GM12878 (cell line): Measurements from ENCODE around the gene BICC1. TPM values are rescaled to one million over a fixed set of nuclear protein-coding genes. Genes with fewer than 3 reads are reported as not detected.

Experiments
- ATAC-seq: fragments of 200-7000 bp; cut with Tn5 transposase; 3 replicates; pipeline ENCODE4 v1.9.1; 2020; ENCODE audit warnings: mild to moderate bottlenecking, moderate library complexity
- BruUV-seq: library from RNA; stranded (reverse); fragments of 400-500 nt; replicated peaks from 2 replicates; lab custom pipeline; 2021; lab: Mats Ljungman, UMichigan
- CTCF ChIA-PET: fragments of 300-600 bp; sonication (Branson Sonifier 250); formaldehyde crosslinking; extraction: SDS; loops from one replicate; lab custom pipeline; 2021; ENCODE audit warnings: inconsistent platforms; lab: Yijun Ruan, JAX
- POLR2A ChIA-PET: fragments of 350-600 bp; formaldehyde crosslinking; extraction: SDS; loops from one replicate; lab custom pipeline; 2021; ENCODE audit warnings: inconsistent platforms; lab: Charles Lee
- RAD21 ChIA-PET: fragments of 300-600 bp; sonication (Branson Sonifier 250); formaldehyde crosslinking; loops from one replicate; lab custom pipeline; 2023; ENCODE audit warnings: antibody characterized with exemption; ENCODE audit not compliant: unreplicated experiment; lab: Charles Lee
- SMC1A ChIA-PET: fragments of 300-600 bp; sonication (Branson Sonifier 250); formaldehyde crosslinking; loops from one replicate; lab custom pipeline; 2023; ENCODE audit not compliant: unreplicated experiment, uncharacterized antibody; lab: Charles Lee
- DNase-seq: peaks from one replicate; pipeline ENCODE4 v3.0.0-alpha.2; 2011; ENCODE audit warnings: low read depth, low spot score
- FAIRE-seq: peaks from 3 replicates; lab custom pipeline; 2011; peaks lifted over from hg19 to GRCh38; lab: Jason Lieb, UNC
- H2AFZ ChIP-seq: 2 replicates; pipeline ENCODE4 v1.6.0; 2011; ENCODE audit warnings: low read depth, low read length, control low read depth; ENCODE audit not compliant: control insufficient read depth
- H3K27ac ChIP-seq: 2 replicates; pipeline ENCODE4 v1.5.1; 2011; ENCODE audit warnings: control low read depth; ENCODE audit not compliant: control insufficient read depth, insufficient read depth
- H3K27me3 ChIP-seq, 2 experiments: replicated peaks in 1 of 2; 2 replicates each; pipeline versions ENCODE4 v1.6.0 to v1.6.1; 2011; ENCODE audit warnings: low read length in 1 of 2; ENCODE audit not compliant: control insufficient read depth in 2 of 2, insufficient read depth in 2 of 2
- H3K36me3 ChIP-seq, 2 experiments: 2 replicates each; pipeline ENCODE4 v1.5.1; 2011; ENCODE audit warnings: low read length in 1 of 2; ENCODE audit not compliant: control insufficient read depth in 2 of 2, insufficient read depth in 2 of 2
- H3K4me1 ChIP-seq: 2 replicates; pipeline ENCODE4 v1.6.1; 2011; ENCODE audit warnings: mild to moderate bottlenecking, low read length, moderate library complexity, mixed read lengths; ENCODE audit not compliant: control insufficient read depth, insufficient read depth
- H3K4me2 ChIP-seq: 2 replicates; pipeline ENCODE4 v1.6.0; 2011; ENCODE audit warnings: control low read depth; ENCODE audit not compliant: control insufficient read depth, insufficient read depth
- H3K4me3 ChIP-seq: fragments of 200-600 bp; sonication (generic); 2 replicates; pipeline ENCODE4 v1.5.1; 2016
- H3K79me2 ChIP-seq: 2 replicates; pipeline ENCODE4 v1.6.0; 2011; ENCODE audit warnings: low read length; ENCODE audit not compliant: control insufficient read depth, insufficient read depth
- H3K9ac ChIP-seq: 2 replicates; pipeline ENCODE4 v1.8.0; 2011; ENCODE audit warnings: low read length, control low read depth, mixed read lengths; ENCODE audit not compliant: control insufficient read depth, insufficient read depth
- H3K9me3 ChIP-seq: replicated peaks from 3 replicates; pipeline ENCODE4 v1.5.1; 2011; ENCODE audit warnings: mild to moderate bottlenecking, low read length; ENCODE audit not compliant: control insufficient read depth, insufficient read depth
- H4K20me1 ChIP-seq: 2 replicates; pipeline ENCODE4 v1.6.0; 2011; ENCODE audit not compliant: control insufficient read depth, insufficient read depth
- CHD4 ChIP-seq: fragments of 200-600 bp; sonication (generic); IDR thresholded peaks from 2 replicates; pipeline ENCODE4 v1.6.1; 2016; ENCODE audit warnings: mild to moderate bottlenecking
- CREM ChIP-seq: IDR thresholded peaks from 2 replicates; pipeline ENCODE4 v1.6.1; 2014; ENCODE audit warnings: antibody characterized with exemption, low read depth
- FOXM1 ChIP-seq: IDR thresholded peaks from 2 replicates; pipeline ENCODE4 v1.6.1; 2012; ENCODE audit warnings: low read depth, mild to moderate bottlenecking, inconsistent platforms, low read length, moderate library complexity
- HCFC1 ChIP-seq: fragments of 150-350 bp; IDR thresholded peaks from 2 replicates; pipeline ENCODE4 v1.6.1; 2014; ENCODE audit warnings: low read length
- LARP7 ChIP-seq: fragments of 450-650 bp; IDR thresholded peaks from 2 replicates; pipeline ENCODE4 v1.6.1; 2017; ENCODE audit warnings: mild to moderate bottlenecking
- NFIC ChIP-seq: IDR thresholded peaks from 2 replicates; pipeline ENCODE4 v1.6.1; 2012; ENCODE audit warnings: low read depth, mild to moderate bottlenecking, inconsistent platforms, low read length, moderate library complexity
- RCOR1 ChIP-seq: conservative IDR thresholded peaks from 2 replicates; pipeline ENCODE4 v1.6.1; 2012; ENCODE audit warnings: low read depth, low read length, improper control_type of control experiment
- SREBF2 ChIP-seq: IDR thresholded peaks from 2 replicates; pipeline ENCODE4 v1.6.1; 2012; ENCODE audit warnings: mild to moderate bottlenecking, low read length
- SUPT20H ChIP-seq: IDR thresholded peaks from 2 replicates; pipeline ENCODE4 v1.6.1; 2011; ENCODE audit warnings: low read depth, mild to moderate bottlenecking, low read length, moderate library complexity, borderline replicate concordance; ENCODE audit not compliant: control insufficient read depth
- ZNF687 ChIP-seq: fragments of 450-650 bp; IDR thresholded peaks from 2 replicates; pipeline ENCODE4 v1.6.1; 2017; ENCODE audit warnings: mild to moderate bottlenecking, moderate library complexity
- WGBS: methylation state at CpG from one replicate; pipeline ENCODE4 v1.1.6; 2016; ENCODE audit warnings: low lambda C conversion rate; ENCODE audit not compliant: insufficient replicate concordance, insufficient coverage; ENCODE audit errors: missing lambda C conversion rate; 5-methylcytosine and 5-hydroxymethylcytosine counted together
- in situ Hi-C: fragments of 300-500 bp; cut with MboI; formaldehyde crosslinking; loops from 9 replicates; pipeline ENCODE4 v1.14.3; 2018; ENCODE audit warnings: mixed read lengths
- intact Hi-C: fragments of 100-400 bp; cut with micrococcal nuclease; formaldehyde crosslinking; loops from one replicate; pipeline ENCODE4 v1.14.2; 2022; ENCODE audit not compliant: unreplicated experiment
- polyA plus RNA-seq, 11 experiments: library from polyadenylated mRNA; depleted of rRNA in 4 of 11; unstranded in 6 of 11; stranded (reverse) in 5 of 11; fragments of >200 nt; fragmentation: Nextera tagmentation in 4 of 11; fragmentation: Illumina TruSeq in 1 of 11; extraction: Ambion mirVana in 4 of 11; extraction: Trizol in 1 of 11; gene quantifications; 1 replicate in 1 of 11; 2 replicates in 10 of 11; pipeline versions ENCODE4 v1.2.1 to v1.2.3, GENCODE V29; 2011 to 2016; ENCODE audit warnings: inconsistent platforms in 2 of 11, missing spikeins in 2 of 11, low read depth in 1 of 11
- total RNA-seq, 4 experiments: library from RNA; depleted of rRNA in 3 of 4; stranded (reverse); fragments of >200 nt in 3 of 4; fragmentation: Illumina TruSeq in 1 of 4; extraction: Trizol in 1 of 4; gene quantifications; 2 replicates each; pipeline versions ENCODE4 v1.2.1 to v1.2.3, GENCODE V29; 2013 to 2021
- TF ChIP-seq, protein P1 (sequence below): fragments of 450-650 bp; IDR thresholded peaks from 2 replicates; pipeline ENCODE4 v1.6.1; 2016; ENCODE audit warnings: mild to moderate bottlenecking, moderate library complexity, borderline replicate concordance
- TF ChIP-seq, protein P2 (sequence below): fragments of 150-350 bp; IDR thresholded peaks from 2 replicates; pipeline ENCODE4 v1.6.1; 2014; ENCODE audit warnings: mild to moderate bottlenecking, low read depth, low read length

Gene BICC1
- total and polyA plus RNA-seq, 10 of the 15 experiments (the other 5 are each of a cell fraction or from before 2014, with no cell fraction given) = 0.01 to 0.10 (median 0.04) TPM; not detected in 5

- SMC1A ChIA-PET = no interaction called here
- no peak overlapping the region for H3K9ac ChIP-seq
Measured at GRCh38 chr10:58546137-58546536, 33.5 kb downstream of the BICC1 start.

More at GRCh38 chr10:58546137-58546536, 33.5 kb downstream of the BICC1 start:
- intact Hi-C loops (no loop called here), in situ Hi-C loops (no loop called here)
- Histone ChIP-seq H3K4me1 (no peaks in the 10 kb centered on the region), H3K79me2 (no peaks in the 10 kb centered on the region), H3K4me2 (no peak overlapping the region), H3K27ac (no peak overlapping the region), H3K27me3 (no peaks in the 10 kb centered on the region), H2AFZ (no peak overlapping the region), H3K36me3 (no peaks in the 10 kb centered on the region), H4K20me1 (no peaks in the 10 kb centered on the region), H3K9me3 (no peaks in the 10 kb centered on the region), H3K4me3 (no peak overlapping the region)
- ChIA-PET RAD21 (no interaction called here), POLR2A (no interaction called here), CTCF (interaction anchor here (0.9 to 1.0 kb wide), 2 partner anchors 12 to 15 kb away, joined by 3 to 4 read pairs; no protein-coding TSS in a partner anchor)
- FAIRE-seq (no peak), ATAC-seq (no peak), DNase-seq (no peak)
- TF ChIP-seq, protein P1, sequence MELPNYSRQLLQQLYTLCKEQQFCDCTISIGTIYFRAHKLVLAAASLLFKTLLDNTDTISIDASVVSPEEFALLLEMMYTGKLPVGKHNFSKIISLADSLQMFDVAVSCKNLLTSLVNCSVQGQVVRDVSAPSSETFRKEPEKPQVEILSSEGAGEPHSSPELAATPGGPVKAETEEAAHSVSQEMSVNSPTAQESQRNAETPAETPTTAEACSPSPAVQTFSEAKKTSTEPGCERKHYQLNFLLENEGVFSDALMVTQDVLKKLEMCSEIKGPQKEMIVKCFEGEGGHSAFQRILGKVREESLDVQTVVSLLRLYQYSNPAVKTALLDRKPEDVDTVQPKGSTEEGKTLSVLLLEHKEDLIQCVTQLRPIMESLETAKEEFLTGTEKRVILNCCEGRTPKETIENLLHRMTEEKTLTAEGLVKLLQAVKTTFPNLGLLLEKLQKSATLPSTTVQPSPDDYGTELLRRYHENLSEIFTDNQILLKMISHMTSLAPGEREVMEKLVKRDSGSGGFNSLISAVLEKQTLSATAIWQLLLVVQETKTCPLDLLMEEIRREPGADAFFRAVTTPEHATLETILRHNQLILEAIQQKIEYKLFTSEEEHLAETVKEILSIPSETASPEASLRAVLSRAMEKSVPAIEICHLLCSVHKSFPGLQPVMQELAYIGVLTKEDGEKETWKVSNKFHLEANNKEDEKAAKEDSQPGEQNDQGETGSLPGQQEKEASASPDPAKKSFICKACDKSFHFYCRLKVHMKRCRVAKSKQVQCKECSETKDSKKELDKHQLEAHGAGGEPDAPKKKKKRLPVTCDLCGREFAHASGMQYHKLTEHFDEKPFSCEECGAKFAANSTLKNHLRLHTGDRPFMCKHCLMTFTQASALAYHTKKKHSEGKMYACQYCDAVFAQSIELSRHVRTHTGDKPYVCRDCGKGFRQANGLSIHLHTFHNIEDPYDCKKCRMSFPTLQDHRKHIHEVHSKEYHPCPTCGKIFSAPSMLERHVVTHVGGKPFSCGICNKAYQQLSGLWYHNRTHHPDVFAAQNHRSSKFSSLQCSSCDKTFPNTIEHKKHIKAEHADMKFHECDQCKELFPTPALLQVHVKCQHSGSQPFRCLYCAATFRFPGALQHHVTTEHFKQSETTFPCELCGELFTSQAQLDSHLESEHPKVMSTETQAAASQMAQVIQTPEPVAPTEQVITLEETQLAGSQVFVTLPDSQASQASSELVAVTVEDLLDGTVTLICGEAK = no peak
- no peak for TF ChIP-seq CREM
- no peak for TF ChIP-seq SREBF2
- TF ChIP-seq FOXM1 = no peak
- no peak for TF ChIP-seq LARP7
- no peak for TF ChIP-seq NFIC
- no peak for TF ChIP-seq RCOR1
- no peak for TF ChIP-seq CHD4
- TF ChIP-seq SUPT20H = no peak
- TF ChIP-seq, protein P2, sequence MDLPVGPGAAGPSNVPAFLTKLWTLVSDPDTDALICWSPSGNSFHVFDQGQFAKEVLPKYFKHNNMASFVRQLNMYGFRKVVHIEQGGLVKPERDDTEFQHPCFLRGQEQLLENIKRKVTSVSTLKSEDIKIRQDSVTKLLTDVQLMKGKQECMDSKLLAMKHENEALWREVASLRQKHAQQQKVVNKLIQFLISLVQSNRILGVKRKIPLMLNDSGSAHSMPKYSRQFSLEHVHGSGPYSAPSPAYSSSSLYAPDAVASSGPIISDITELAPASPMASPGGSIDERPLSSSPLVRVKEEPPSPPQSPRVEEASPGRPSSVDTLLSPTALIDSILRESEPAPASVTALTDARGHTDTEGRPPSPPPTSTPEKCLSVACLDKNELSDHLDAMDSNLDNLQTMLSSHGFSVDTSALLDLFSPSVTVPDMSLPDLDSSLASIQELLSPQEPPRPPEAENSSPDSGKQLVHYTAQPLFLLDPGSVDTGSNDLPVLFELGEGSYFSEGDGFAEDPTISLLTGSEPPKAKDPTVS = no peak
- no peak for TF ChIP-seq ZNF687
- TF ChIP-seq HCFC1 = no peak
- 0% methylated on average over 1 of the region's 1 CpG for WGBS
- no TSS peak for BruUV-seq
